Measurements from ENCODE around the gene SRGAP1.
"Not testable (repeated sequence)": the region's sequence is repeated elsewhere in the genome, so short reads cannot be mapped to it uniquely, and the experiment has no call there.

SRGAP1 gene

GRCh38 chr12:64053117-64053516, 208.6 kb downstream of the SRGAP1 start:
- no peak for DNase-seq (ENCODE audit: low read depth)

- DNase-seq (ENCODE audit: low read depth) = no peak
These were observed 209.6 kb downstream of the SRGAP1 start for GRCh38 chr12:64054079-64054520.

- DNase-seq (ENCODE audit: low read depth) = no peak
These were observed 212.2 kb downstream of the SRGAP1 start for GRCh38 chr12:64056741-64057140.

- DNase-seq (ENCODE audit: low read depth) = no peak
These were observed 213.2 kb downstream of the SRGAP1 start for GRCh38 chr12:64057706-64058105.

DNA sequence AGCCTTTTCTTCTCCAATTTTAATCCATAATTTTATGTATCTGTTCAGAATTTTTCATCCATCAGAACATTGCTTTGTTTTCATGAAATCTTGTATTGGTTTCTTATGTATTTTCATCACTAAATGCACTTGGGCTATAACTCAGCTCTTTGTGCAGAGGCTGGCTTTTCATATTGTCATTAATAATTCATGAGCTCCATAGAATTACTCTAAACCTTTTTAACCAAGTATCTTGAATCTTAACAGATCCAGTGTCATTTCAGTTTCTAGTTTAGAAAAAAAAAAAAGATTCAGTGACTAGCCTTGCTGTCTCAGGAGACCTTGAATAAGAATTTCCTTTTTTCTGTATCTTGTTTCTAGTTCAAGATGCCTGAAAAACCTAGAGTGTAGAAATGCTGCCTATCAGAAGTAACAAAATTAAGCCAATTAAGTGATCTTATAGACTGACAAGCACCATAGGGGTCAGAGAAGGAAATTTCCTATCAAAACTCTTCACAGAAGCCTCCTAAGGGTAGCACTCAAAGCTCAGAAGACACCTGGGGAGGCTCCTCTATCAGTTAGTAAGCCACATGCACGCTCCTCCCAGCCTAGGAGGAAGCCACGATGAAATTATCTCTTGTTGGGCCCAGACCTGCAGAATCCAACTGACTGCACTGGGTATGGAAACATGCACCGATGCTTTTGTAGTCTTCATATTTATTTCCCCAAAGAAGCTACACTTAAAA, 214.2 kb downstream of the SRGAP1 start:
- no peak for DNase-seq (ENCODE audit: low read depth)

DNA sequence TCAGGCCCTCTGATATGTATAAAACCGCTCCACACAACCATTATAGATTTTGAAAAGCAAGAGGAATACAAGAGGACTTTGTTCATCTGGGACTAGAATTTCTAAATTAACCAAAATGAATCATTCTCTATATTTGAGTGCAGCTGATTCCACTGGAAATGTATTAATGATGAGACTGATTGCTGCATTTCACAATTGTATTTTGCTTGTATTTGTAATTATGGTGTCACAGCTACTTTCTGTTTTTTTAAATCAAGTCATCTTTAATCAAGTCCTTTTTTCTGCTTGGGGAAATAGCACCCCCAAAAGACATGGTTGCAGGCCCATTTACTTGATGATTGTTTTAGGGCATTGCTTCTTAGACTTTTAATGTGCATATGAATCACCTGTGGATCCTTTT, 215.2 kb downstream of the SRGAP1 start:
- DNase-seq (ENCODE audit: low read depth) = no peak

GRCh38 chr12:64061868-64062375, 217.4 kb downstream of the SRGAP1 start:
- DNase-seq (ENCODE audit: low read depth) = no peak

DNA sequence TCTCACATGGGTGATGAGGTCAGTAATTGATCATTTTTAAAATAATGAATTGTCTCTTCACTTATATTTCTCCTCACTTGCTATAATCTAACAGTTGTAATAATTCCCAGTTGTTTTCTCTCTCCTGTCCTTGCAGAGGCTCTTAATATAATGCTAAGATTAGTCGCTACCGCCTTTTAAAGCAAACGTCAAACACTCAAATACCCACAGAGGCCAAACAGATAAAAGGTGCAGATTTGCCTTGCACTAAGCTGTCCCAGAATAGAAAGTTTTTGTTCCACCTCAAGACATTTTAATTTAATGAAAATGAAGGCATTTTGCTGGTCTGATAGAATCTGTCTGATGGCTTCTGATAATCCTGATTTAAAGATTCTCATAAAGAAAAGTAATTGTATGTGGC, 218.6 kb downstream of the SRGAP1 start:
- DNase-seq (ENCODE audit: low read depth) = no peak

GRCh38 chr12:64064240-64064639, 219.7 kb downstream of the SRGAP1 start:
- DNase-seq (ENCODE audit: low read depth) = no peak

GRCh38 chr12:64064706-64065105, 220.2 kb downstream of the SRGAP1 start:
- DNase-seq (ENCODE audit: low read depth) = no peak

- no peak for DNase-seq (ENCODE audit: low read depth)
These were observed 221.5 kb downstream of the SRGAP1 start for GRCh38 chr12:64065881-64066451.

DNA sequence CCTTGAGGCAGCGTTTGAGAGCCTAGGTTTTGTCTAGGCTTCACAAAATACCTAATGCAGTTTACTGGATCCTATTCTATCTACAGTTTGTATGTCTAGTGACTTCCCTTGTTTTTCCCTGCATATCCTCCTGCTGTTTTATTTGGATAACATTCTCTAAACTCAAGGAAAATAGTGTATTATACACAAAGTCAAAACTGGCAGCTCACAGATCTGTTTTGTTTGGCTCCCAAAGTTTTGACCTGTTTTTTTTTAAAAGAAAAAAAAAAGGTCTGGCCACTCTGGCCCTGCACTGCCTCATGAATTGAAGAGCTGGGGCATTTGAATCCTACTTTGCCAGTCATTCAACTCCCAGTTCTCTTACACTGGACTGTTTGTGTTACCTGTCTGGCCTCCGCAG, 222.3 kb downstream of the SRGAP1 start:
- DNase-seq (ENCODE audit: low read depth) = no peak

DNA sequence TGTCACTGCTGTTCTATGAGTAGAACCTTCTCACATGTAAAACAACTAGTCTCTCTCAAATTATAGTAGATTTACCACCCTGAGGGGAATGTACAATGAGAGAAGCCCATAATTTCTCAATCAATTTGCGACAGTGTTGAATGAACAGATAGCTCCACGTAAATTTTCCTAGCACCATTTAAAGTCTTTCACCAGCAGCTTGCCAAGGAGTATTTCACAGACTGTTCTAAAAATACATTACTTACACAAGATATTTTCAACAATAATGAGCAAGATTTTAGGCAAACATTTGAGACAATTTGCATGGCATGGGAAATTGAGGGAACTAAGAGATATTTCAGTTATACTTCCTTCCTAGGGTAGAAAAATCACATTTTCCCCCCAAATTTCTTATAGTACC, 226.0 kb downstream of the SRGAP1 start:
- DNase-seq (ENCODE audit: low read depth) = no peak

DNA sequence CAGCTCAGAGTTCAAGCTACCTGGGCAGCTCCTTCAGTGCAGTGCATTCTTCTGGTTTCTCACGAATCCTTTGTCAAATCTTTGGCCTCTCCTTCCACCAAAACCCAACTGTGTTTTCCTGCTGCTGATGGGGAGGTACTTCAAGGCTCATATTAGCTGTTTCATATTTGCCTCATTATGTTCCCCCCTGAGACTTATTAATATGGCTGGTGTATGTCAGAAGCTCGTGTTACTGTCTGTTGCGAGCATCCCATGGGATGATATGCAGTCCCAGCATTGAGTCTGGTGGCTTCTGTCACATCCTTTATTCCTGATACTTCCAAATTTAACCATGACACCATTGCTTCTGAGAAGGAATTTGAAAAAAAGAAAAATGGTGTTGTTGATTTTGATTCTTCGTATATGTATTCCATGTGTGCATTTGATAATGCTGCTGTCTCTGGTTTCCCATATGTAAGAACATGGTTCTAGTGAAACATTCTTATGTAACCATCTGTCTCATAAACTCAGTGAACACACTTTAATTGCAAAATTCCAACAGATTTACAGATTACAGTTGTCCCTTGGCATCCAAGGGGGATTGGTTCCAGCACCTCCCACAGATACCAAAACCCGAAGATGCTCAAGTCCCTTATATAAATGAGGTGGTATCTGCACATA, 228.5 kb downstream of the SRGAP1 start:
- no peak for DNase-seq (ENCODE audit: low read depth)

GRCh38 chr12:64076565-64076964, 232.1 kb downstream of the SRGAP1 start:
- not testable (repeated sequence) for DNase-seq (ENCODE audit: low read depth)

DNA sequence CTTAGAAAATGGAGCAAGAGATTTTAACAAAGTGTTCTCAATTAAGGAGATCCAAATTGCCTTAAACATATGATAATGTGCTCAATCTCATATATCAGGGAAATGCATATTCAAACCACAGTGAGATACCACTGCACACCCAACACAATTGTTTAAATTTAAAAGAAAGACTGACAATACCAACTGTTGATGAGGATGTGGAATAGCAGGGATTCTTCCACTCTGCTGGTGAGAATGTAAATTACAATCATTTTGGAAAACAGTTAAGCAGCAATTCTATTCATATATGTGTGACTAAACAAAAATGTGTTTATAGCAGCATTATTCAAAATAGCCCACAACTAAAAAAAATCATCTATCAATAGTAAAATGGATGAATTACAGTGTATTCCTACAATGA, 233.4 kb downstream of the SRGAP1 start:
- no peak for DNase-seq (ENCODE audit: low read depth)

DNA sequence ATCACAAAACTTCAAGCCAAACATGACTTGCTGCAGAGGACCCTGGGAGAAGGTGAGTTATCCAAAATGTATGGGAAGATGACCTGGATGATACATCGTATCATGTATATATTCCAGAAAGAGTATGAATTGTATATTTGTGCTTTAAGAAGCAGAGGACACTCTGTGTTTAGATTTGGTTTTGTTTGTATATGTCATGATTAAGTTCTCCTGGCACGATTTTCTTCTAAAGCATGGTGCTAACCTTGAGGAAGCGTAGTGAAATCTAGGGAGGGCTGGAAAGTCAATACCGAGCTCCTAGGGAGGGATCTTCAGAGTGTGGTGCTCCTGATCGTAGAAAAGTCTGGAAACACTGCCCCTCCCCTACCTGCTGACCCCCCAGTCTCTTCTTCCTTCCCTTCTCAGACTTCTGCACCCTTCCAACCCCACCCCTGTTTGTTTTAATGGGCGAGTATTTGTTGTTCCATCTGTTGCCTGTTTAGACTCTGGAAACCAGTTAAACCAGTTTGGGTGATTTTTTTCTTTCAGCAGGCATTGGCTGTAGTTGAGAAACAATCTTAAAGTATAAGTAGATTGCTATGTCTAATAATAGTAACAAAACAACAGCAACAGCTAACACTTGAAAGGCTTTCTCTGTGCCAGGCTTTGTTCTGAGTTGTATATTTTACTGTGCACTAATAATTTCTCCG, 236.0 kb downstream of the SRGAP1 start:
- DNase-seq (ENCODE audit: low read depth) = no peak

DNA sequence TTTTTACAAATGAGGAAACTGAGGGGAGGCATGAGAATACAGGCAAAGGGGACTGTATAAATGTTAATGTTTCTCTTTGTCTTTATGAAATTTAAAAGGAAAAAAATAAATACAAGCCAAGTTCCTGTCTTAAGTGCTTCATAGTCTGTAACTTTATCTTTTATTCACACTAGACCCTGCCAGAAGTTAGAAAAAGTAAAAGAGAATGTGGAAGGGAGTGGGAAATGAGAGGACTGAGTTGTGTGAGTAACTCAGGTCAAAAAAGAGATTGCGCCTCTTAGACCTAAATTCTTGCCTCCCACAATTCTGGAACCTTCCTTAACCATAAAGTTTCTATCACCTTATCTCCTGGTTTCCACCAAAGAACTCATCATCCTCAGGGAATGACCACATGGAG, 236.5 kb downstream of the SRGAP1 start:
- no peak for DNase-seq (ENCODE audit: low read depth)

DNA sequence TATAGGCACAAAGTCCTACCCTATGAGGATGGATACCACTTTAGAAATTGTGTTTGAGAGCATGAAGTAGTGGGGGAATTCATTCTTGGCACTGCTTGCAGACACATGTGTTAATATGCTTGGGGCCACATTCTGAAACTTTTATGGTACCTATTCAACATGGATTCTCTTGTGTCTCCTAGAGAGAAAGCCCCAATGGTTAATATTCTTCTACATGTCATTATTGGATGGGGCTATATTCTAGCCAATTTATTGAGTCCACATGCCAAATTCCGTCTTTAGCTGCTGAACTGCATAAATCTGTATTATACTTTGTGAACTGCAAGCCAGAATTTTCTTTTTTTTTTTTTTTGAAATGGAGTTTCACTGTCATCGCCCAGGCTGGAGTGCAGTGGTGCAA, 237.6 kb downstream of the SRGAP1 start:
- DNase-seq (ENCODE audit: low read depth) = no peak

GRCh38 chr12:64082866-64083268, 238.4 kb downstream of the SRGAP1 start:
- no peak for DNase-seq (ENCODE audit: low read depth)

GRCh38 chr12:64083285-64084210, 239.0 kb downstream of the SRGAP1 start:
- DNase-seq (ENCODE audit: low read depth) = no peak

DNA sequence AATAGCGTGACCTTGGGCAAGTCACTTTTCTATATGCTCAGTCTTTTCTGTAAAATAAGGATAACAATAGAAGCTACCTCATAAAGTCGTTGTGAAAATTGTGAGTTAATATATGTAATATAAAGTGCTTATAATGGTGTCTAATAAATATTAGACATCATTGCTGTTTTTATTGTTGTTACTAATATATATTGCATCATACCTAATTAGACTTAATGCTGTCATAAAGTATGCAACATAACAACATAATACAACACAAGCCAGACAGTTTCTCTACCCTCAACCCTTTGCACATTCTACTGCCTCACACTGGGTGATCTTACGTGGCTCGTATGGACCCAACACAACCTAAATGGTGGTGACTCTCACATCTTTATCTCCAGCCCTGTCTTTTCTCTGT, 240.7 kb downstream of the SRGAP1 start:
- DNase-seq (ENCODE audit: low read depth) = no peak

Measured in activated T-cell treated with anti-CD3 and anti-CD28 coated beads for 24 hours (primary cell).